H1 (cell line): ENCODE data around the gene CYRIA. TPM values are rescaled to one million over a fixed set of nuclear protein-coding genes. Genes with fewer than 3 reads are reported as not detected.

Source experiments
- CTCF ChIA-PET: fragments of 300-600 bp; sonication (Branson Sonifier 250); formaldehyde crosslinking; loops from one replicate; lab custom pipeline; 2021; ENCODE audit not compliant: partially characterized antibody; lab: Charles Lee
- POLR2A ChIA-PET: fragments of 300-600 bp; sonication (Branson Sonifier 250); formaldehyde crosslinking; loops from one replicate; lab custom pipeline; 2021; ENCODE audit warnings: inconsistent platforms; ENCODE audit not compliant: partially characterized antibody; lab: Charles Lee
- DNase-seq, 2 experiments: peaks; one replicate each; pipeline versions ENCODE4 v3.0.0 to v3.0.0-alpha.2; 2010 to 2022; ENCODE audit warnings: low spot score in 2 of 2, low read depth in 1 of 2, mixed read lengths in 1 of 2
- FAIRE-seq: peaks from 2 replicates; lab custom pipeline; 2011; peaks lifted over from hg19 to GRCh38; lab: Jason Lieb, UNC
- H2AFZ ChIP-seq: 2 replicates; pipeline ENCODE4 v1.8.1; 2012; ENCODE audit warnings: low read length, inconsistent platforms
- H2AK5ac ChIP-seq: 2 replicates; pipeline ENCODE4 v1.6.1; 2013; ENCODE audit warnings: low read depth, low read length
- H2BK120ac ChIP-seq: replicated peaks from 2 replicates; pipeline ENCODE3; 2013; ENCODE audit warnings: low read depth, low read length, inconsistent platforms
- H2BK12ac ChIP-seq: 2 replicates; pipeline ENCODE4 v1.6.1; 2013; ENCODE audit warnings: low read depth, low read length
- H2BK15ac ChIP-seq: 2 replicates; pipeline ENCODE4 v1.6.1; 2013; ENCODE audit warnings: low read length
- H2BK20ac ChIP-seq: 2 replicates; pipeline ENCODE4 v1.6.1; 2013; ENCODE audit warnings: low read length
- H2BK5ac ChIP-seq: 2 replicates; pipeline ENCODE4 v1.6.1; 2013; ENCODE audit warnings: low read depth, low read length
- H3K14ac ChIP-seq: 2 replicates; pipeline ENCODE4 v1.6.1; 2013; ENCODE audit warnings: inconsistent platforms; ENCODE audit not compliant: insufficient read length
- H3K18ac ChIP-seq: 2 replicates; pipeline ENCODE4 v1.6.1; 2013; ENCODE audit warnings: low read length; ENCODE audit errors: extremely low read depth
- H3K23ac ChIP-seq: 2 replicates; pipeline ENCODE4 v1.6.1; 2013; ENCODE audit warnings: inconsistent platforms; ENCODE audit not compliant: insufficient read length
- H3K23me2 ChIP-seq: 2 replicates; pipeline ENCODE4 v1.6.1; 2013; ENCODE audit warnings: low read depth, low read length
- H3K27ac ChIP-seq: 2 replicates; pipeline ENCODE4 v1.6.1; 2011; ENCODE audit warnings: low read depth, low read length, inconsistent platforms
- H3K27me3 ChIP-seq, 4 experiments: replicated peaks in 1 of 4; 1 replicate in 1 of 4; 2 replicates in 3 of 4; pipeline versions ENCODE4 v1.6.1 to v1.8.1; 2011 to 2013; ENCODE audit warnings: low read length in 3 of 4, mild to moderate bottlenecking in 3 of 4, inconsistent platforms in 2 of 4, mixed read lengths in 2 of 4, moderate library complexity in 1 of 4; ENCODE audit not compliant: control insufficient read depth in 3 of 4, insufficient read depth in 3 of 4; ENCODE audit errors: extremely low read depth in 1 of 4
- H3K36me3 ChIP-seq, 4 experiments: 2 replicates each; pipeline versions ENCODE4 v1.6.1 to v1.8.1; 2011 to 2013; ENCODE audit warnings: mild to moderate bottlenecking in 4 of 4, low read length in 3 of 4, moderate library complexity in 2 of 4, control low read depth in 1 of 4, inconsistent platforms in 1 of 4; ENCODE audit not compliant: insufficient read depth in 4 of 4, control insufficient read depth in 2 of 4
- H3K4ac ChIP-seq: replicated peaks from 2 replicates; pipeline ENCODE3; 2013; ENCODE audit warnings: low read length, low read depth, mixed read lengths, inconsistent platforms; ENCODE audit not compliant: insufficient read length
- H3K4me1 ChIP-seq, 4 experiments: replicated peaks in 1 of 4; 1 replicate in 1 of 4; 2 replicates in 3 of 4; pipeline versions ENCODE4 v1.6.1 to v1.8.1; 2011 to 2013; ENCODE audit warnings: low read length in 3 of 4, inconsistent platforms in 2 of 4, mixed read lengths in 1 of 4; ENCODE audit not compliant: insufficient read depth in 4 of 4, control insufficient read depth in 3 of 4
- H3K4me2 ChIP-seq, 2 experiments: 2 replicates each; pipeline versions ENCODE4 v1.6.1 to v1.8.1; 2011 to 2013; ENCODE audit warnings: low read depth in 2 of 2, low read length in 2 of 2, control low read depth in 1 of 2, inconsistent platforms in 1 of 2, mild to moderate bottlenecking in 1 of 2; ENCODE audit not compliant: insufficient read depth in 1 of 2
- H3K4me3 ChIP-seq, 4 experiments: fragments of 200-600, 300-600 bp in 1 of 4; sonication (generic), shearing (Covaris generic), sonication (Bioruptor Twin) in 1 of 4; 2 replicates each; pipeline versions ENCODE4 v1.5.1 to v1.8.1; 2011 to 2016; ENCODE audit warnings: low read length in 4 of 4, low read depth in 3 of 4, control low read depth in 2 of 4, inconsistent platforms in 2 of 4, mild to moderate bottlenecking in 2 of 4, mixed read lengths in 1 of 4, moderate library complexity in 1 of 4; ENCODE audit not compliant: insufficient read depth in 2 of 4; ENCODE audit errors: extremely low read depth in 1 of 4
- H3K56ac ChIP-seq: replicated peaks from 2 replicates; pipeline ENCODE3; 2013; ENCODE audit warnings: low read depth, mild to moderate bottlenecking, mixed read lengths, low read length, inconsistent platforms; ENCODE audit not compliant: insufficient read length
- H3K79me1 ChIP-seq: 2 replicates; pipeline ENCODE4 v1.6.1; 2013; ENCODE audit warnings: low read depth, low read length, control low read depth
- H3K79me2 ChIP-seq, 2 experiments: 2 replicates each; pipeline versions ENCODE4 v1.6.1 to v1.8.1; 2012 to 2013; ENCODE audit warnings: low read length in 2 of 2, mild to moderate bottlenecking in 2 of 2, inconsistent platforms in 1 of 2; ENCODE audit not compliant: insufficient read depth in 2 of 2, control insufficient read depth in 1 of 2
- H3K9ac ChIP-seq, 4 experiments: replicated peaks in 1 of 4; 1 replicate in 1 of 4; 2 replicates in 3 of 4; pipeline versions ENCODE4 v1.6.1 to v1.8.1; 2011 to 2013; ENCODE audit warnings: low read depth in 3 of 4, low read length in 3 of 4, control low read depth in 2 of 4, mild to moderate bottlenecking in 2 of 4, moderate library complexity in 2 of 4, inconsistent platforms in 1 of 4; ENCODE audit errors: extremely low read depth in 1 of 4
- H3K9me3 ChIP-seq, 2 experiments: 2 replicates each; pipeline versions ENCODE4 v1.6.1 to v1.8.1; 2012 to 2013; ENCODE audit warnings: mild to moderate bottlenecking in 2 of 2, moderate library complexity in 2 of 2, control low read depth in 1 of 2, inconsistent platforms in 1 of 2, low read depth in 1 of 2, low read length in 1 of 2, mixed read lengths in 1 of 2; ENCODE audit not compliant: insufficient read depth in 2 of 2
- H4K20me1 ChIP-seq, 2 experiments: replicated peaks in 1 of 2; 2 replicates each; pipeline versions ENCODE3 to v1.8.1; 2011 to 2013; ENCODE audit warnings: inconsistent platforms in 2 of 2, low read length in 2 of 2, mild to moderate bottlenecking in 1 of 2; ENCODE audit not compliant: insufficient read depth in 2 of 2, control insufficient read depth in 1 of 2
- H4K5ac ChIP-seq: 2 replicates; pipeline ENCODE4 v1.6.1; 2013; ENCODE audit warnings: low read length, low read depth, mixed read lengths, inconsistent platforms; ENCODE audit not compliant: insufficient read length
- H4K8ac ChIP-seq: 2 replicates; pipeline ENCODE4 v1.8.0; 2013; ENCODE audit warnings: mild to moderate bottlenecking, moderate library complexity, low read length, inconsistent platforms; ENCODE audit not compliant: insufficient read depth; ENCODE audit errors: extremely low read depth
- H4K91ac ChIP-seq: replicated peaks from 2 replicates; pipeline ENCODE3; 2013; ENCODE audit warnings: low read length, mixed read lengths, inconsistent platforms; ENCODE audit not compliant: insufficient read length
- CEBPB ChIP-seq: IDR thresholded peaks from 2 replicates; pipeline ENCODE4 v1.6.1; 2012; ENCODE audit warnings: low read depth, low read length
- EP300 ChIP-seq, 2 experiments: IDR thresholded peaks; 1 replicate in 1 of 2; 2 replicates in 1 of 2; pipeline ENCODE4 v1.6.1; 2011 to 2012; ENCODE audit warnings: low read depth in 2 of 2, low read length in 2 of 2, mild to moderate bottlenecking in 2 of 2, borderline replicate concordance in 1 of 2, inconsistent platforms in 1 of 2, moderate library complexity in 1 of 2
- KDM1A ChIP-seq: fragments of 200-600, 300-600 bp; sonication (generic); IDR thresholded peaks from 2 replicates; pipeline ENCODE4 v1.7.1; 2016; ENCODE audit warnings: mild to moderate bottlenecking, low read length, borderline replicate concordance
- SP4 ChIP-seq: IDR thresholded peaks from 2 replicates; pipeline ENCODE4 v1.6.1; 2012; ENCODE audit warnings: low read length, inconsistent platforms
- WGBS, 2 experiments: shearing (Covaris generic) in 1 of 2; methylation state at CpG; one replicate each; pipeline versions ENCODE4 v1.1.6 to v1.1.7; 2013 to 2015; ENCODE audit warnings: low lambda C conversion rate in 2 of 2, mixed read lengths in 2 of 2, inconsistent platforms in 1 of 2, low coverage in 1 of 2, missing lambda C conversion rate in 1 of 2; ENCODE audit not compliant: insufficient replicate concordance in 2 of 2, insufficient coverage in 1 of 2, insufficient read length in 1 of 2; ENCODE audit errors: extremely low coverage in 1 of 2, missing lambda C conversion rate in 1 of 2; 5-methylcytosine and 5-hydroxymethylcytosine counted together
- polyA plus RNA-seq, 7 experiments: library from polyadenylated mRNA; depleted of rRNA in 3 of 7; stranded (reverse) in 5 of 7; unstranded in 2 of 7; fragments of >200 nt in 5 of 7; fragments of 200-250 nt in 2 of 7; gene quantifications; 1 replicate in 5 of 7; 2 replicates in 1 of 7; 4 replicates in 1 of 7; pipeline versions ENCODE4 v1.2.1 to v1.2.3, GENCODE V29; 2011 to 2013; ENCODE audit warnings: missing spikeins in 2 of 7, mixed read lengths in 2 of 7
- total RNA-seq: library from RNA; stranded (reverse); fragmentation: NEBNext Ultra II Directional; extraction: Animal tissue kit (Norgen Biotek cat#: 25700); gene quantifications from 2 replicates; pipeline ENCODE4 v1.2.1, GENCODE V29; 2021

The CYRIA gene
- total and polyA plus RNA-seq, 2 of the 8 experiments (the other 6 are each of a cell fraction or from before 2014, with no cell fraction given), result 1.5 to 9.8 TPM

GRCh38 chr2:16660556-16660955 is 5.1 kb downstream of the CYRIA start:
- Histone ChIP-seq H2BK12ac (no peak overlapping the region), H3K27me3 (peaks cover 0 to 12% (median 11%) of the 10 kb centered on the region in 4 experiments; a peak in 6 of 7 replicates), H3K4me3 (no peak overlapping the region), H2AFZ (no peak overlapping the region), H3K18ac (no peak overlapping the region), H3K79me1 (0 out of 2 replicates have a peak, but pooled peaks cover 2% of the 10 kb centered on the region), H3K79me2 (no peaks in the 10 kb centered on the region), H3K4me2 (no peak overlapping the region), H2AK5ac (no peak overlapping the region), H3K27ac (no peak overlapping the region), H3K23me2 (peaks cover 8% of the 10 kb centered on the region; the same call in 1 of the 2 replicates), H2BK5ac (no peak overlapping the region), H2BK15ac (no peak overlapping the region), H3K23ac (no peak overlapping the region), H2BK120ac (no peak overlapping the region), H3K36me3 (no peaks in the 10 kb centered on the region), H2BK20ac (no peak overlapping the region), H3K9me3 (no peaks in the 10 kb centered on the region), H4K20me1 (no peaks in the 10 kb centered on the region), H3K4ac (no peak overlapping the region), H4K5ac (no peak overlapping the region), H4K91ac (no peak overlapping the region), H4K8ac (no peak overlapping the region), H3K14ac (no peak overlapping the region), H3K4me1 (peaks cover 0 to 5% (median 2%) of the 10 kb centered on the region in 4 experiments; a peak in 3 of 7 replicates), H3K56ac (no peak overlapping the region), H3K9ac (no peak overlapping the region)
- DNase-seq (no peak), FAIRE-seq (no peak)
- WGBS, 2 experiments, result 66% methylated on average over 4 of the region's 4 CpGs; no CpG with 5 or more reads in 1 of the 2 experiments
- no peak for TF ChIP-seq KDM1A
- no peak for TF ChIP-seq CEBPB
- no peak for TF ChIP-seq EP300 (IDR thresholded peaks at IDR 0.05; ENCODE audit: borderline replicate concordance in 1 of 2, low read depth in 2 of 2, low read length in 2 of 2)
- TF ChIP-seq SP4, result no peak
- ChIA-PET POLR2A (no interaction called here), CTCF (interaction anchor here (1.1 to 4.0 kb wide), 6 partner anchors 14 to 97 kb away, joined by 5 to 15 read pairs (median 12); no protein-coding TSS in a partner anchor)
